ENCODE measurements around the gene POTEB3. TPM values are rescaled to one million over a fixed set of nuclear protein-coding genes. Genes with fewer than 3 reads are reported as not detected.
"Not testable (repeated sequence)": the region's sequence is repeated elsewhere in the genome, so short reads cannot be mapped to it uniquely, and the experiment has no call there.

Gene POTEB3
- not detected for total RNA-seq

DNA sequence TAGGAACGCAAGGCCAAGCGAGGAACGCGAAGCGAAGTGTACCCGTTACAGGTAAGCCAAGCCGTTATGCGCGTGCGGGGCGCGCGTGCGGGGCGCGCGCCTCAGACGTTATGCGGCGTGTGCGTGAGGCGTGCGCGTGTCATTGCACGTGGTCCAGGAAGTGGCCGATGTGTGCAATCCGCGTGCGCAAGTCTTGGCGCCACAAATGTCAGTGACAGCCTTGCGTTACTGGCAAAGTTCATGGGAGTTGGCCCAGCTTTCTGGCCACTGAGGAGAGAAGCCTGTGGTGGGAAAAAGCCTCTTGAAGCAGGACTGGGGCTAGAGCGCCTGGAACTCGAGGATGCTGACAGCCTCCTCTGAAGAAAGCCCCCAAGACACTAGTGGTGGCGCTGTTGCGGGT, at the start of gene POTEB3:
TSS of gene POTEB3 (minus strand) at position 101 of the 400 bp plus-strand sequence. CDS start 488 bp downstream, outside the sequence.
- H3K9me3 ChIP-seq; DNase-seq (ENCODE audit: low spot score in 2 of 2); H3K4me3 ChIP-seq; H3K27me3 ChIP-seq; H3K27ac ChIP-seq; H3K36me3 ChIP-seq; H3K4me1 ChIP-seq: not testable (repeated sequence)
- WGBS, 2 donors = no CpG with 5 or more reads among the region's 35 CpGs

- WGBS, 2 donors = no CpG with 5 or more reads among the region's 6 CpGs
- H3K4me3 ChIP-seq; H3K4me1 ChIP-seq; H3K9me3 ChIP-seq; H3K27ac ChIP-seq; H3K27me3 ChIP-seq; DNase-seq (ENCODE audit: low spot score in 2 of 2); H3K36me3 ChIP-seq: not testable (repeated sequence)
Observed at GRCh38 chr15:21453683-21454082, 13.4 kb upstream of the POTEB3 start.

- no CpG with 5 or more reads among the region's 72 CpGs for WGBS, 2 donors
- not testable (repeated sequence) for DNase-seq (ENCODE audit: low spot score in 2 of 2); H3K27me3 ChIP-seq; H3K4me1 ChIP-seq; H3K9me3 ChIP-seq; H3K36me3 ChIP-seq; H3K27ac ChIP-seq
- peak overlapping the region in 1 of 4 donors; percentile 15 for H3K4me3 ChIP-seq
Observed at GRCh38 chr15:21451920-21452563, 11.7 kb upstream of the POTEB3 start.

GRCh38 chr15:21451487-21451886, 11.2 kb upstream of the POTEB3 start:
- H3K27me3 ChIP-seq; H3K4me1 ChIP-seq; H3K4me3 ChIP-seq; H3K9me3 ChIP-seq; DNase-seq (ENCODE audit: low spot score in 2 of 2); H3K27ac ChIP-seq; H3K36me3 ChIP-seq: not testable (repeated sequence)
- no CpG with 5 or more reads among the region's 41 CpGs for WGBS, 2 donors

- not testable (repeated sequence) for H3K27me3 ChIP-seq; H3K4me3 ChIP-seq; H3K4me1 ChIP-seq; H3K36me3 ChIP-seq; H3K27ac ChIP-seq; DNase-seq (ENCODE audit: low spot score in 2 of 2); H3K9me3 ChIP-seq
- no CpG with 5 or more reads among the region's 4 CpGs for WGBS, 2 donors
Observed at GRCh38 chr15:21407366-21407765, 32.9 kb downstream of the POTEB3 start.

DNA sequence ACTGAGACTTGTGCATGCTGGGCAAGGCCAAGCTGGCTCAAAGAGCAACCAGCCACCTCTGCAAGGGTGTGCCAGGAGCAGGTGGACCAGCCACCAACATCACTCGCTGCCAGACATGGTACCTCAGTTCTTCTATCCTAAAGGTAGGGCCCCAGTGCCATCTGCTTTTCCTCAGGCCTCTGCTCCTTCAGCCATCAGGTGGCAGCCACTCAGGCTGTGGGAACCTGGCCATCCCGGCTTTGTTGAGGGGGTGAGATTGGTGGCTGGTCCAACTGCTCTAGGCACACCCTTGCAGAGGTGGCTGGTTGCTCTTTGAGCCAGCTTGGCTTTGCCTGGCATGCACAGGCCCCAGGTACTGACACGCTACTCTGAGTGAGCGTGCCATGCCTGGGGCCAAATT, 38.8 kb downstream of the POTEB3 start:
- 57% methylated on average over 2 of the region's 4 CpGs; no CpG with 5 or more reads in 1 of the 2 donors for WGBS, 2 donors
- H3K4me3 ChIP-seq; DNase-seq (ENCODE audit: low spot score in 2 of 2): not testable (repeated sequence)

GRCh38 chr15:21399111-21399510, 41.2 kb downstream of the POTEB3 start:
- not testable (repeated sequence) for H3K4me3 ChIP-seq; DNase-seq (ENCODE audit: low spot score in 2 of 2); H3K36me3 ChIP-seq; H3K27ac ChIP-seq; H3K4me1 ChIP-seq; H3K27me3 ChIP-seq; H3K9me3 ChIP-seq
- 87% methylated on average over 3 of the region's 4 CpGs; no CpG with 5 or more reads in 1 of the 2 donors for WGBS, 2 donors

More for the DNA sequence above, 38.8 kb downstream of the POTEB3 start:
- not testable (repeated sequence) for H3K4me1 ChIP-seq, H3K27ac ChIP-seq, H3K9me3 ChIP-seq, H3K27me3 ChIP-seq, H3K36me3 ChIP-seq

GRCh38 chr15:21398511-21398910, 41.8 kb downstream of the POTEB3 start:
- not testable (repeated sequence) for H3K4me3 ChIP-seq; DNase-seq (ENCODE audit: low spot score in 2 of 2)

GRCh38 chr15:21397656-21398055, 42.6 kb downstream of the POTEB3 start:
- WGBS, 2 donors = no CpG with 5 or more reads among the region's 2 CpGs
- not testable (repeated sequence) for H3K27ac ChIP-seq; DNase-seq (ENCODE audit: low spot score in 2 of 2); H3K9me3 ChIP-seq; H3K4me1 ChIP-seq; H3K4me3 ChIP-seq; H3K27me3 ChIP-seq; H3K36me3 ChIP-seq

More at GRCh38 chr15:21398511-21398910, 41.8 kb downstream of the POTEB3 start:
- not testable (repeated sequence) for H3K36me3 ChIP-seq, H3K27ac ChIP-seq, H3K9me3 ChIP-seq, H3K4me1 ChIP-seq, H3K27me3 ChIP-seq
- 75% methylated on average over 4 of the region's 5 CpGs; no CpG with 5 or more reads in 1 of the 2 donors for WGBS, 2 donors

DNA sequence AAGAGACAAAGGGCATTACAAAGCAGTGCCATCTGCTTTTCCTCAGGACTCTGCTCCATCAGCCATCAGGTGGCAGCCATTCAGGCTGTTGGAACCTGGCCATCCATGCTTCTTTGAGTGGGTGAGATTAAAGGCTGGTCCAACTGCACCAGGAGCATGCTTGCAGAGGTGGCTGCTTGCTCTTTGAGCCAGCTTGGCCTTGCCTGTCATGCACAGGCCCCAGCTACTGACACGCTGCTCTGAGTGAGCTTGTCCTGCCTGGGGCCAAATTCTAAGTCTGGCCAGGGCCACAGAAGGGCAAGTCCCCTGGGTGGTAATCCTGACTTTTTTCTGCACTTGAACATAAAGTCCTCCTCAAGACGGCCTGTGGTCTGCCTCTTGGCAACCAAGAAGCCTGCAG, 43.1 kb downstream of the POTEB3 start:
- H3K36me3 ChIP-seq; H3K4me1 ChIP-seq; H3K27ac ChIP-seq; DNase-seq (ENCODE audit: low spot score in 2 of 2); H3K27me3 ChIP-seq; H3K9me3 ChIP-seq; H3K4me3 ChIP-seq: not testable (repeated sequence)
- WGBS, 2 donors = no CpG with 5 or more reads among the region's 2 CpGs

- not testable (repeated sequence) for H3K9me3 ChIP-seq; H3K27ac ChIP-seq; DNase-seq (ENCODE audit: low spot score in 2 of 2); H3K27me3 ChIP-seq; H3K4me1 ChIP-seq; H3K36me3 ChIP-seq; H3K4me3 ChIP-seq
- no CpG with 5 or more reads among the region's 25 CpGs for WGBS, 2 donors
Observed at GRCh38 chr15:21385961-21386360, 54.3 kb downstream of the POTEB3 start.

GRCh38 chr15:21383866-21384485, 56.3 kb downstream of the POTEB3 start:
- not testable (repeated sequence) for H3K4me3 ChIP-seq; H3K9me3 ChIP-seq; DNase-seq (ENCODE audit: low spot score in 2 of 2); H3K36me3 ChIP-seq; H3K4me1 ChIP-seq; H3K27me3 ChIP-seq; H3K27ac ChIP-seq
- WGBS, 2 donors = 97% methylated on average over 4 of the region's 24 CpGs; no CpG with 5 or more reads in 1 of the 2 donors

- not testable (repeated sequence) for H3K36me3 ChIP-seq; H3K9me3 ChIP-seq; H3K4me3 ChIP-seq; H3K27me3 ChIP-seq; DNase-seq (ENCODE audit: low spot score in 2 of 2); H3K4me1 ChIP-seq; H3K27ac ChIP-seq
- WGBS, 2 donors = 87% methylated on average over 3 of the region's 18 CpGs; no CpG with 5 or more reads in 1 of the 2 donors
Observed at GRCh38 chr15:21373682-21374081, 66.6 kb downstream of the POTEB3 start.

DNA sequence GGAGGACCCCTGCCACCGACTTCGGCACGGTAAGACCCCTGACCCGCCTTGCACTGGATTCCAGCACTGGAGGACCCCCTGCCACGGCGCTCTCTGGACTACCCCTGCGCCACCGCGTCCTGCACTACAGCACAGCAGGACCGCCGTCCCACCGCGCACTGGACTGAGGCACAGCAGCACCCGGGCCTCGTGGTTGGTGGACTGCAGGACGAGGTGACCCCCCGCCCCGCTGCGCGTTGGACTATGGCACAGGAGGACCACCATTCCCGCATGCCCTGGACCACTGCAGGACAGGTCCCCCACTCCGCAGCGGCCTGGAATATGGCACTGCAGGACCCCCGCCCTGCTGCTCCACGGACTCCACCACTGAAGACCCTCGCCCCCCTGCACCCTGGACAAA, 71.1 kb downstream of the POTEB3 start:
- DNase-seq (ENCODE audit: low spot score in 2 of 2); H3K9me3 ChIP-seq; H3K36me3 ChIP-seq; H3K4me3 ChIP-seq; H3K27me3 ChIP-seq; H3K27ac ChIP-seq; H3K4me1 ChIP-seq: not testable (repeated sequence)
- WGBS, 2 donors = no CpG with 5 or more reads among the region's 26 CpGs
